A673 (cell line): ENCODE data around the gene RTN4IP1. TPM values are rescaled to one million over a fixed set of nuclear protein-coding genes. Genes with fewer than 3 reads are reported as not detected.

ENCODE experiments used
- BruUV-seq: library from RNA; stranded (reverse); fragments of 400-500 nt; replicated peaks from 2 replicates; lab custom pipeline; 2021; lab: Mats Ljungman, UMichigan
- CTCF ChIA-PET: fragments of 300-600 bp; sonication (Branson Sonifier 250); formaldehyde crosslinking; loops from one replicate; lab custom pipeline; 2022; ENCODE audit warnings: antibody characterized with exemption; lab: Charles Lee
- POLR2A ChIA-PET: fragments of 300-600 bp; sonication (Branson Sonifier 250); formaldehyde crosslinking; loops from one replicate; lab custom pipeline; 2022; ENCODE audit warnings: antibody characterized with exemption; ENCODE audit not compliant: low non-redundant PET; lab: Charles Lee
- DNase-seq: peaks from one replicate; pipeline ENCODE4 v3.0.0-alpha.2; 2015; ENCODE audit warnings: low spot score
- H3K27ac ChIP-seq: fragments of 200-600 bp; sonication (generic); 2 replicates; pipeline ENCODE4 v1.5.1; 2016; ENCODE audit warnings: mixed run types, low read depth, mild to moderate bottlenecking, mixed read lengths, antibody characterized with exemption, low read length; ENCODE audit not compliant: poor library complexity, severe bottlenecking
- H3K27me3 ChIP-seq: fragments of 200-600 bp; sonication (generic); replicated peaks from 2 replicates; pipeline ENCODE4 v1.6.1; 2017; ENCODE audit warnings: mixed run types, low read depth, mild to moderate bottlenecking, mixed read lengths, antibody characterized with exemption, low read length; ENCODE audit not compliant: insufficient read depth, poor library complexity
- H3K36me3 ChIP-seq: fragments of 200-600 bp; sonication (generic); 2 replicates; pipeline ENCODE4 v1.6.1; 2016; ENCODE audit warnings: mixed run types, mild to moderate bottlenecking, mixed read lengths, antibody characterized with exemption, low read length; ENCODE audit not compliant: insufficient read depth, poor library complexity, severe bottlenecking
- H3K4me1 ChIP-seq: fragments of 200-600 bp; sonication (generic); 2 replicates; pipeline ENCODE4 v1.6.1; 2017; ENCODE audit warnings: mixed run types, mild to moderate bottlenecking, mixed read lengths, antibody characterized with exemption, low read length; ENCODE audit not compliant: insufficient read depth, poor library complexity, severe bottlenecking
- H3K4me3 ChIP-seq: fragments of 200-600 bp; sonication (generic); 2 replicates; pipeline ENCODE4 v1.5.1; 2016; ENCODE audit warnings: low read depth, mixed run types, mild to moderate bottlenecking, mixed read lengths, low read length; ENCODE audit not compliant: poor library complexity, severe bottlenecking
- H3K9me3 ChIP-seq: fragments of 200-600 bp; sonication (generic); 2 replicates; pipeline ENCODE4 v1.6.1; 2016; ENCODE audit warnings: mixed run types, low read depth, mild to moderate bottlenecking, mixed read lengths, antibody characterized with exemption, low read length; ENCODE audit not compliant: poor library complexity, severe bottlenecking
- EZH2 ChIP-seq: fragments of 200-600 bp; sonication (generic); IDR thresholded peaks from 2 replicates; pipeline ENCODE4 v1.6.1; 2017; ENCODE audit warnings: borderline replicate concordance, low read depth, mild to moderate bottlenecking, mixed read lengths, antibody characterized with exemption, low read length; ENCODE audit not compliant: poor library complexity, severe bottlenecking
- intact Hi-C: fragments of 100-400 bp; cut with micrococcal nuclease; formaldehyde crosslinking; loops from one replicate; pipeline ENCODE4 v1.10.0; 2022; ENCODE audit not compliant: unreplicated experiment
- total RNA-seq: library from RNA; stranded (reverse); gene quantifications from 2 replicates; pipeline ENCODE4 v1.2.3, GENCODE V29; 2021
- TF ChIP-seq, protein P1 (sequence below): fragments of 300-800, 200-600 bp; sonication (generic); conservative IDR thresholded peaks from 2 replicates; pipeline ENCODE4 v1.5.1; 2017; ENCODE audit warnings: low read depth, mild to moderate bottlenecking, antibody characterized with exemption, low read length, moderate library complexity, mixed read lengths

The RTN4IP1 gene
- total RNA-seq, 1 experiment from 2014 or later, result 15.7 TPM

DNA sequence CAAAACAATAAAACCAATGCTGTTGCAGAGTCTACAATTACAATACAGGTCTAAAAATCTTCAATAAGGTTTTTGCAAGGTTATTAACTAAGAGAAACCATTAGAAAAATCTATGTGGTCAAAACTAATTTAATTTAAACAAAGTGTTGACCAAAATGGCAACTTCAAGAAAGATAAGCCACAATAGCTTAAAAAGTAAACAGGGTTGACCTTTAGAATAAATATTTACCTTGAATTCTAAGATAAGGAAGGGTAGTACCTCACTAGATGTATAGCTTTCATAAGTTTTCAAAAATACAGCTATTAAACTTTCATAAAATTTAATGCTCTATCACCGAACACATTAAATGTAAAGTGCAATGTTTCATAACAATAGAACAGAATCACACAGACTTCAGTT lies 11.4 kb downstream of the RTN4IP1 start:
- no TSS peak for BruUV-seq
- Histone ChIP-seq H3K4me3 (no peak overlapping the region), H3K9me3 (no peaks in the 10 kb centered on the region), H3K4me1 (peaks cover 12% of the 10 kb centered on the region), H3K36me3 (no peaks in the 10 kb centered on the region), H3K27ac (no peak overlapping the region), H3K27me3 (no peaks in the 10 kb centered on the region)
- TF ChIP-seq, protein P1, sequence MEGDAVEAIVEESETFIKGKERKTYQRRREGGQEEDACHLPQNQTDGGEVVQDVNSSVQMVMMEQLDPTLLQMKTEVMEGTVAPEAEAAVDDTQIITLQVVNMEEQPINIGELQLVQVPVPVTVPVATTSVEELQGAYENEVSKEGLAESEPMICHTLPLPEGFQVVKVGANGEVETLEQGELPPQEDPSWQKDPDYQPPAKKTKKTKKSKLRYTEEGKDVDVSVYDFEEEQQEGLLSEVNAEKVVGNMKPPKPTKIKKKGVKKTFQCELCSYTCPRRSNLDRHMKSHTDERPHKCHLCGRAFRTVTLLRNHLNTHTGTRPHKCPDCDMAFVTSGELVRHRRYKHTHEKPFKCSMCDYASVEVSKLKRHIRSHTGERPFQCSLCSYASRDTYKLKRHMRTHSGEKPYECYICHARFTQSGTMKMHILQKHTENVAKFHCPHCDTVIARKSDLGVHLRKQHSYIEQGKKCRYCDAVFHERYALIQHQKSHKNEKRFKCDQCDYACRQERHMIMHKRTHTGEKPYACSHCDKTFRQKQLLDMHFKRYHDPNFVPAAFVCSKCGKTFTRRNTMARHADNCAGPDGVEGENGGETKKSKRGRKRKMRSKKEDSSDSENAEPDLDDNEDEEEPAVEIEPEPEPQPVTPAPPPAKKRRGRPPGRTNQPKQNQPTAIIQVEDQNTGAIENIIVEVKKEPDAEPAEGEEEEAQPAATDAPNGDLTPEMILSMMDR, result no peak
- TF ChIP-seq EZH2, result no peak
- no peak for DNase-seq
- intact Hi-C loops, result no loop called here
- POLR2A ChIA-PET, result no interaction called here
- CTCF ChIA-PET, result no interaction called here

- DNase-seq, result no peak
- no TSS peak for BruUV-seq
- H3K4me1 ChIP-seq, result peaks cover 12% of the 10 kb centered on the region
- ChIA-PET CTCF (no interaction called here), POLR2A (no interaction called here)
- no peak overlapping the region for H3K27ac ChIP-seq
- no peaks in the 10 kb centered on the region for H3K27me3 ChIP-seq
- intact Hi-C loops, result no loop called here
- H3K9me3 ChIP-seq, result no peaks in the 10 kb centered on the region
- TF ChIP-seq EZH2, result no peak
- TF ChIP-seq, protein P1, result no peak
- H3K36me3 ChIP-seq, result no peaks in the 10 kb centered on the region
- H3K4me3 ChIP-seq, result no peak overlapping the region
Measured at GRCh38 chr6:106617302-106617701, 12.0 kb downstream of the RTN4IP1 start.

DNA sequence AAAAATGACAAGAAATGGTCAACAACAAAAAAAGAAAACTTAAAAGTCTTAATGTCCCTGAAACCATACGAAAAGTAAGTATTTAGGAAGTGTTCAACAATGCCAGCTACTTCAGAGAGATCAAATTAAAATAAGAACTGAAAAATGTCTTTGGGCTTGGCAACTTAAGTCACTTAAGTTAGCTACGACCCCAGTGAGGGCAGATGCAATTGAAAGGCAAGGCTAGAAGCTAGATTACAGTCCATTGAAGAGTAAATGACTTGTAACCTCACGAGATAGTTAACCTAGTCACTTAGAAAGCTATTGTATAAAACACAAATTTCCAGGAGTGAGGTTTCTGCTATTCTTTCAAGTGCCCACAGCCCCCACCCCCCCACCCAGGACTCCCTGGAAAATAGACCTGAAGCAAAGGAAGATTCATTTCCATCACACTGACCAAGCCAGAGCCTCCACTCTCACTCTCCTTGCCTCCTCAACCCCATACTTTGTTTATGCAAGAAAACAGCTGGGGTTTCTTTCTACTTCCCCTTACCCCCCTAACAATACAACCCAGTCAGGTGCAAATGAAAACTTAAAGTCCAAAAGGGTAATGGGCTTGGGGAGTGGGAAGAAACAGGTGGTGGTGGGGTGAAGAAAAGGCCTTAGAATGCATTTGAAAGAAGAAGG lies 14.6 kb downstream of the RTN4IP1 start:
- TF ChIP-seq, protein P1, result no peak
- TF ChIP-seq EZH2, result no peak
- H3K4me3 ChIP-seq, result no peak overlapping the region
- no peaks in the 10 kb centered on the region for H3K4me1 ChIP-seq
- no TSS peak for BruUV-seq
- H3K36me3 ChIP-seq, result no peaks in the 10 kb centered on the region
- ChIA-PET POLR2A (no interaction called here), CTCF (no interaction called here)
- no peak overlapping the region for H3K27ac ChIP-seq
- DNase-seq, result no peak
- no peaks in the 10 kb centered on the region for H3K27me3 ChIP-seq
- intact Hi-C loops, result no loop called here
- no peaks in the 10 kb centered on the region for H3K9me3 ChIP-seq
